ENCODE data around the gene KLHL41.
"Not testable (repeated sequence)": the region's sequence is repeated elsewhere in the genome, so short reads cannot be mapped to it uniquely, and the experiment has no call there.

DNA sequence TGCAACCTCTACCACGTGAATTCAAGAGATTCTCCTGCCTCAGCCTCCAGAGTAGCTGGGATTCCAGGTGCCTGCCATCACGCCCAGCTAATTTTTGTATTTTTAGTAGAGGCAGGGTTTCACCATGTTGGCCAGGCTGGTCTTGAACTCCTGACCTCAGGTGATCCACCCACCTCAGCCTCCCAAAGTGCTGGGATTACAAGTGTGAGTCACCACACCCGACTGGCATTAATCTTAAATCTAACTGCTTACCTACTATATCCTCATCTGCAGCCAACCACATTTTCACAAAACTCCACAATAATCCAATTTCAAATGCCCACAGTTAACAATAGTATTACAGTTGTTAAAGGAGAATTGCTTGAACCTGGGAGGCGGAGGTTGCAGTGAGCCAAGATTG lies 61.2 kb downstream of the KLHL41 start:
- TF ChIP-seq, protein P1, sequence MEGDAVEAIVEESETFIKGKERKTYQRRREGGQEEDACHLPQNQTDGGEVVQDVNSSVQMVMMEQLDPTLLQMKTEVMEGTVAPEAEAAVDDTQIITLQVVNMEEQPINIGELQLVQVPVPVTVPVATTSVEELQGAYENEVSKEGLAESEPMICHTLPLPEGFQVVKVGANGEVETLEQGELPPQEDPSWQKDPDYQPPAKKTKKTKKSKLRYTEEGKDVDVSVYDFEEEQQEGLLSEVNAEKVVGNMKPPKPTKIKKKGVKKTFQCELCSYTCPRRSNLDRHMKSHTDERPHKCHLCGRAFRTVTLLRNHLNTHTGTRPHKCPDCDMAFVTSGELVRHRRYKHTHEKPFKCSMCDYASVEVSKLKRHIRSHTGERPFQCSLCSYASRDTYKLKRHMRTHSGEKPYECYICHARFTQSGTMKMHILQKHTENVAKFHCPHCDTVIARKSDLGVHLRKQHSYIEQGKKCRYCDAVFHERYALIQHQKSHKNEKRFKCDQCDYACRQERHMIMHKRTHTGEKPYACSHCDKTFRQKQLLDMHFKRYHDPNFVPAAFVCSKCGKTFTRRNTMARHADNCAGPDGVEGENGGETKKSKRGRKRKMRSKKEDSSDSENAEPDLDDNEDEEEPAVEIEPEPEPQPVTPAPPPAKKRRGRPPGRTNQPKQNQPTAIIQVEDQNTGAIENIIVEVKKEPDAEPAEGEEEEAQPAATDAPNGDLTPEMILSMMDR (IDR thresholded peaks at IDR 0.05; ENCODE audit: low read length) = not testable (repeated sequence)
- not testable (repeated sequence) for TF ChIP-seq EZH2 (optimal IDR thresholded peaks at IDR 0.05; ENCODE audit: low read depth, low read length)
